Hypothalamus (tissue), 51 donors: ENCODE measurements around the gene ZNF367.

ENCODE experiments used
- DNase-seq, 51 donors: peaks; one replicate each; lab custom pipeline; 2025; lab: John Stamatoyannopoulos, UW

ZNF367 gene

GRCh38 chr9:96418083-96418919 lies at the start of gene ZNF367:
ZNF367 (minus strand) TSS chr9:96418370; CDS start chr9:96418032, 338 bp downstream.
- DNase-seq, result peak; percentile 49 to 100 (median 95)

GRCh38 chr9:96467784-96468183 lies 49.6 kb upstream of the ZNF367 start:
- DNase-seq, result no peak

GRCh38 chr9:96464426-96464825 lies 46.3 kb upstream of the ZNF367 start:
- no peak for DNase-seq

- no peak for DNase-seq
Measured at GRCh38 chr9:96462541-96462940, 44.4 kb upstream of the ZNF367 start.

GRCh38 chr9:96461336-96461735 lies 43.2 kb upstream of the ZNF367 start:
- DNase-seq, result no peak

- no peak for DNase-seq
Measured at GRCh38 chr9:96460882-96461281, 42.7 kb upstream of the ZNF367 start.

- DNase-seq, result no peak
Measured at GRCh38 chr9:96460470-96460869, 42.3 kb upstream of the ZNF367 start.

- DNase-seq, result no peak
Measured at GRCh38 chr9:96459268-96460007, 41.3 kb upstream of the ZNF367 start.

GRCh38 chr9:96458226-96458625 lies 40.1 kb upstream of the ZNF367 start:
- no peak for DNase-seq

- DNase-seq, result no peak
Measured at GRCh38 chr9:96457266-96457665, 39.1 kb upstream of the ZNF367 start.

- DNase-seq, result peak in 22 of 51 donors; percentile 2 to 54 (median 16)
Measured at GRCh38 chr9:96453625-96454024, 35.5 kb upstream of the ZNF367 start.

GRCh38 chr9:96450613-96451528 lies 32.7 kb upstream of the ZNF367 start:
- DNase-seq, result peak in 28 of 51 donors; percentile 6 to 64 (median 28)

- DNase-seq, result peak; percentile 64 to 99 (median 93)
Measured at GRCh38 chr9:96449845-96450612, 31.9 kb upstream of the ZNF367 start, which contains the start of gene HABP4. HABP4 (plus strand) TSS chr9:96450169; CDS start chr9:96450280, 111 bp downstream.

GRCh38 chr9:96449523-96449844 lies 31.3 kb upstream of the ZNF367 start:
- peak in 1 of 51 donors; percentile 43 for DNase-seq

GRCh38 chr9:96448546-96449170 lies 30.5 kb upstream of the ZNF367 start:
- no peak for DNase-seq

- DNase-seq, result no peak
Measured at GRCh38 chr9:96447406-96447805, 29.2 kb upstream of the ZNF367 start.

- DNase-seq, result no peak
Measured at GRCh38 chr9:96442491-96442890, 24.3 kb upstream of the ZNF367 start.

GRCh38 chr9:96441798-96442445 lies 23.8 kb upstream of the ZNF367 start:
- no peak for DNase-seq

GRCh38 chr9:96440671-96441199 lies 22.6 kb upstream of the ZNF367 start:
- no peak for DNase-seq
